GM12878 (cell line): ENCODE data around the gene MRTFB.

Experiments
- BCLAF1 ChIP-seq: fragments of 450-650 bp; IDR thresholded peaks from 2 replicates; pipeline ENCODE4 v1.6.1; 2017; ENCODE audit warnings: antibody characterized with exemption, mild to moderate bottlenecking, moderate library complexity
- CHD2 ChIP-seq: IDR thresholded peaks from 2 replicates; pipeline ENCODE4 v1.6.1; 2011; ENCODE audit warnings: low read depth, low read length, improper control_type of control experiment, borderline replicate concordance
- CTCF ChIP-seq, 3 experiments: IDR thresholded peaks in 2 of 3; conservative IDR thresholded peaks in 1 of 3; 2 replicates each; pipeline ENCODE4 v1.5.1; 2011; ENCODE audit warnings: low read depth in 3 of 3, low read length in 3 of 3, mild to moderate bottlenecking in 3 of 3, control low read depth in 2 of 3, moderate library complexity in 2 of 3, inconsistent platforms in 1 of 3, mixed read lengths in 1 of 3; ENCODE audit not compliant: control insufficient read depth in 2 of 3, insufficient read depth in 1 of 3; ENCODE audit errors: extremely low read depth in 1 of 3
- HCFC1 ChIP-seq: fragments of 150-350 bp; IDR thresholded peaks from 2 replicates; pipeline ENCODE4 v1.6.1; 2014; ENCODE audit warnings: low read length
- MYC ChIP-seq: IDR thresholded peaks from 2 replicates; pipeline ENCODE4 v1.6.1; 2011; ENCODE audit warnings: mild to moderate bottlenecking, low read length, moderate library complexity, inconsistent platforms; ENCODE audit not compliant: insufficient read depth, insufficient replicate concordance, insufficient read length, severe bottlenecking
- ZNF384 ChIP-seq: IDR thresholded peaks from 2 replicates; pipeline ENCODE4 v1.6.1; 2012; ENCODE audit warnings: low read depth, mild to moderate bottlenecking, low read length, improper control_type of control experiment, borderline replicate concordance
- TF ChIP-seq, protein P1 (sequence below): fragments of 450-650 bp; IDR thresholded peaks from 2 replicates; pipeline ENCODE4 v1.6.1; 2017; ENCODE audit warnings: low read depth, mild to moderate bottlenecking, moderate library complexity

GRCh38 chr16:14303639-14304394, 232.7 kb downstream of the MRTFB start:
- TF ChIP-seq BCLAF1 (no peak), MYC (no peak), CTCF (IDR thresholded peaks at IDR 0.05 in 2 of 3, conservative IDR thresholded peaks at IDR 0.05 in 1 of 3; ENCODE audit: control insufficient read depth in 2 of 3, extremely low read depth in 1 of 3, insufficient read depth in 1 of 3, low read depth in 3 of 3, low read length in 3 of 3) (no peak), HCFC1 (no peak), ZNF384 (no peak), CHD2 (0 out of 2 replicates have a peak, but pooled peaks have one; percentile 21)
- TF ChIP-seq, protein P1, sequence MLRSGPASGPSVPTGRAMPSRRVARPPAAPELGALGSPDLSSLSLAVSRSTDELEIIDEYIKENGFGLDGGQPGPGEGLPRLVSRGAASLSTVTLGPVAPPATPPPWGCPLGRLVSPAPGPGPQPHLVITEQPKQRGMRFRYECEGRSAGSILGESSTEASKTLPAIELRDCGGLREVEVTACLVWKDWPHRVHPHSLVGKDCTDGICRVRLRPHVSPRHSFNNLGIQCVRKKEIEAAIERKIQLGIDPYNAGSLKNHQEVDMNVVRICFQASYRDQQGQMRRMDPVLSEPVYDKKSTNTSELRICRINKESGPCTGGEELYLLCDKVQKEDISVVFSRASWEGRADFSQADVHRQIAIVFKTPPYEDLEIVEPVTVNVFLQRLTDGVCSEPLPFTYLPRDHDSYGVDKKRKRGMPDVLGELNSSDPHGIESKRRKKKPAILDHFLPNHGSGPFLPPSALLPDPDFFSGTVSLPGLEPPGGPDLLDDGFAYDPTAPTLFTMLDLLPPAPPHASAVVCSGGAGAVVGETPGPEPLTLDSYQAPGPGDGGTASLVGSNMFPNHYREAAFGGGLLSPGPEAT, result no peak
